HCT116 (cell line): ENCODE results near the gene RADIL. TPM values are rescaled to one million over a fixed set of nuclear protein-coding genes. Genes with fewer than 3 reads are reported as not detected.

Experiments used
- ATAC-seq: fragments of 200-7000 bp; cut with Tn5 transposase; 2 replicates; pipeline ENCODE4 v1.9.1; 2020; ENCODE audit warnings: mild to moderate bottlenecking, moderate library complexity
- BruUV-seq: library from RNA; stranded (reverse); fragments of 400-500 nt; replicated peaks from 2 replicates; lab custom pipeline; 2021; lab: Mats Ljungman, UMichigan
- CTCF ChIA-PET: fragments of 300-600 bp; sonication (Branson Sonifier 250); formaldehyde crosslinking; loops from one replicate; lab custom pipeline; 2021; ENCODE audit warnings: antibody characterized with exemption; lab: Charles Lee
- POLR2A ChIA-PET: fragments of 300-600, 350-600 bp; sonication (Branson Sonifier 250); formaldehyde crosslinking; loops from one replicate; lab custom pipeline; 2021; ENCODE audit warnings: antibody characterized with exemption; lab: Charles Lee
- RAD21 ChIA-PET, 2 experiments: fragments of 300-600 bp; sonication (Branson Sonifier 250); formaldehyde crosslinking; loops; one replicate each; lab custom pipeline; 2023; ENCODE audit warnings: low total read pairs in 2 of 2; ENCODE audit not compliant: uncharacterized antibody in 2 of 2, unreplicated experiment in 2 of 2, low non-redundant PET in 1 of 2; lab: Charles Lee
- DNase-seq: peaks from one replicate; pipeline ENCODE4 v3.0.0-alpha.2; 2010; ENCODE audit warnings: low read depth, low spot score
- H2AFZ ChIP-seq: fragments of 200-600 bp; shearing (Covaris generic), sonication (generic); 2 replicates; pipeline ENCODE4 v1.6.1; 2017; ENCODE audit warnings: low read depth, mixed run types, mixed read lengths, antibody characterized with exemption, low read length; ENCODE audit not compliant: poor library complexity, severe bottlenecking
- H3K27ac ChIP-seq: 2 replicates; pipeline ENCODE4 v1.5.1; 2012; ENCODE audit warnings: low read depth, low read length
- H3K27me3 ChIP-seq: fragments of 200-600 bp; sonication (generic); 2 replicates; pipeline ENCODE4 v1.6.1; 2016; ENCODE audit warnings: mixed run types, low read length, mixed read lengths; ENCODE audit not compliant: insufficient read depth
- H3K36me3 ChIP-seq, 2 experiments: fragments of 200-500 bp in 1 of 2; fragments of 200-600 bp in 1 of 2; sonication (Bioruptor generic) in 1 of 2; sonication (generic) in 1 of 2; 2 replicates each; pipeline versions ENCODE4 v1.5.1 to v1.6.1; 2014 to 2016; ENCODE audit warnings: low read length in 2 of 2, inconsistent platforms in 1 of 2, mixed read lengths in 1 of 2, mixed run types in 1 of 2; ENCODE audit not compliant: insufficient read depth in 2 of 2, control insufficient read depth in 1 of 2
- H3K4me1 ChIP-seq, 2 experiments: fragments of 200-600 bp in 1 of 2; sonication (generic) in 1 of 2; 2 replicates each; pipeline versions ENCODE4 v1.5.1 to v1.6.1; 2012 to 2017; ENCODE audit warnings: low read length in 2 of 2, inconsistent platforms in 1 of 2, mild to moderate bottlenecking in 1 of 2, mixed read lengths in 1 of 2, mixed run types in 1 of 2, moderate library complexity in 1 of 2; ENCODE audit not compliant: insufficient read depth in 2 of 2, control insufficient read depth in 1 of 2
- H3K4me2 ChIP-seq: fragments of 200-600 bp; sonication (generic); 2 replicates; pipeline ENCODE4 v1.6.1; 2017; ENCODE audit warnings: mixed run types, low read length, mixed read lengths
- H3K4me3 ChIP-seq, 2 experiments: fragments of 200-600 bp in 1 of 2; sonication (generic) in 1 of 2; replicated peaks in 1 of 2; 2 replicates each; pipeline ENCODE4 v1.5.1; 2011 to 2016; ENCODE audit warnings: low read length in 2 of 2, control low read depth in 1 of 2, low read depth in 1 of 2, mild to moderate bottlenecking in 1 of 2, mixed read lengths in 1 of 2, mixed run types in 1 of 2
- H3K79me2 ChIP-seq: fragments of 200-600 bp; sonication (generic); 2 replicates; pipeline ENCODE4 v1.6.1; 2017; ENCODE audit warnings: mild to moderate bottlenecking, mixed run types, low read length, moderate library complexity, mixed read lengths; ENCODE audit not compliant: insufficient read depth
- H3K9ac ChIP-seq: fragments of 200-600 bp; sonication (generic); 2 replicates; pipeline ENCODE4 v1.6.1; 2016; ENCODE audit warnings: low read length, mixed read lengths
- H3K9me2 ChIP-seq: fragments of 200-600 bp; sonication (generic), shearing (Covaris generic); 2 replicates; pipeline ENCODE4 v1.6.1; 2017; ENCODE audit warnings: mixed run types, mild to moderate bottlenecking, moderate library complexity; ENCODE audit not compliant: insufficient read depth
- H3K9me3 ChIP-seq, 2 experiments: fragments of 200-500 bp in 1 of 2; fragments of 200-600 bp in 1 of 2; sonication (Bioruptor generic) in 1 of 2; sonication (generic) in 1 of 2; 2 replicates each; pipeline ENCODE4 v1.6.1; 2014 to 2017; ENCODE audit warnings: low read length in 2 of 2, mixed read lengths in 2 of 2, inconsistent platforms in 1 of 2, low read depth in 1 of 2, mild to moderate bottlenecking in 1 of 2, mixed run types in 1 of 2, moderate library complexity in 1 of 2; ENCODE audit not compliant: control insufficient read depth in 1 of 2, insufficient read depth in 1 of 2
- H4K20me1 ChIP-seq: fragments of 200-600 bp; sonication (generic), shearing (Covaris generic); 2 replicates; pipeline ENCODE4 v1.6.1; 2017; ENCODE audit warnings: mixed run types, mild to moderate bottlenecking, moderate library complexity; ENCODE audit not compliant: insufficient read depth
- CBX3 ChIP-seq: IDR thresholded peaks from 2 replicates; pipeline ENCODE4 v1.6.1; 2012; ENCODE audit warnings: low read depth
- CEBPB ChIP-seq: IDR thresholded peaks from 2 replicates; pipeline ENCODE4 v1.6.1; 2012; ENCODE audit warnings: low read depth
- CTCF ChIP-seq, 3 experiments: fragments of 200-600 bp in 1 of 3; sonication (generic) in 1 of 3; IDR thresholded peaks in 2 of 3; conservative IDR thresholded peaks in 1 of 3; 2 replicates each; pipeline ENCODE4 v1.5.1; 2012 to 2017; ENCODE audit warnings: low read depth in 2 of 3, low read length in 2 of 3, antibody characterized with exemption in 1 of 3, borderline replicate concordance in 1 of 3, control low read depth in 1 of 3, mild to moderate bottlenecking in 1 of 3, mixed read lengths in 1 of 3, mixed run types in 1 of 3, moderate library complexity in 1 of 3; ENCODE audit not compliant: insufficient read depth in 1 of 3
- EGR1 ChIP-seq: IDR thresholded peaks from 2 replicates; pipeline ENCODE4 v1.6.1; 2012; ENCODE audit warnings: low read depth
- ELF1 ChIP-seq: IDR thresholded peaks from 2 replicates; pipeline ENCODE4 v1.6.1; 2012; ENCODE audit warnings: low read depth, borderline replicate concordance
- EZH2phosphoT487 ChIP-seq: fragments of 200-600 bp; IDR thresholded peaks from 2 replicates; pipeline ENCODE4 v1.6.1; 2018; ENCODE audit warnings: antibody characterized with exemption, borderline replicate concordance
- MAX ChIP-seq: IDR thresholded peaks from 2 replicates; pipeline ENCODE4 v1.6.1; 2012
- POLR2A ChIP-seq: IDR thresholded peaks from 2 replicates; pipeline ENCODE4 v1.7.0; 2011; ENCODE audit warnings: borderline replicate concordance; ENCODE audit not compliant: insufficient read depth, insufficient read length; ENCODE audit errors: extremely low read depth
- RAD21 ChIP-seq: IDR thresholded peaks from 2 replicates; pipeline ENCODE4 v1.6.1; 2012; ENCODE audit warnings: low read depth, mild to moderate bottlenecking
- REST ChIP-seq: IDR thresholded peaks from 2 replicates; pipeline ENCODE4 v1.6.1; 2012; ENCODE audit warnings: low read depth
- SP1 ChIP-seq: IDR thresholded peaks from 2 replicates; pipeline ENCODE4 v1.6.1; 2012; ENCODE audit warnings: low read depth
- TCF7L2 ChIP-seq: IDR thresholded peaks from 2 replicates; pipeline ENCODE4 v1.7.0; 2011; ENCODE audit warnings: borderline replicate concordance, inconsistent platforms; ENCODE audit not compliant: insufficient read depth, insufficient read length; ENCODE audit errors: extremely low read depth
- YY1 ChIP-seq: IDR thresholded peaks from 2 replicates; pipeline ENCODE4 v1.6.1; 2011; ENCODE audit warnings: low read length, low read depth, moderate library complexity, mild to moderate bottlenecking; ENCODE audit not compliant: insufficient replicate concordance; ENCODE audit errors: extremely low read depth
- ZFX ChIP-seq: fragments of 450-650 bp; IDR thresholded peaks from 2 replicates; pipeline ENCODE4 v1.6.1; 2017
- ZNF274 ChIP-seq: fragments of 200-500 bp; sonication (Bioruptor generic); IDR thresholded peaks from 2 replicates; pipeline ENCODE4 v1.6.1; 2014; ENCODE audit warnings: mild to moderate bottlenecking, low read depth, low read length, inconsistent platforms
- intact Hi-C: fragments of 100-400 bp; cut with micrococcal nuclease; formaldehyde crosslinking; loops from 2 replicates; pipeline ENCODE4 v1.10.0; 2022
- total RNA-seq: library from RNA; stranded (reverse); gene quantifications from one replicate; pipeline ENCODE4 v1.2.1, GENCODE V29; 2021; ENCODE audit not compliant: unreplicated experiment

The RADIL gene
- total RNA-seq, 1 experiment from 2014 or later = 5.3 TPM

DNA sequence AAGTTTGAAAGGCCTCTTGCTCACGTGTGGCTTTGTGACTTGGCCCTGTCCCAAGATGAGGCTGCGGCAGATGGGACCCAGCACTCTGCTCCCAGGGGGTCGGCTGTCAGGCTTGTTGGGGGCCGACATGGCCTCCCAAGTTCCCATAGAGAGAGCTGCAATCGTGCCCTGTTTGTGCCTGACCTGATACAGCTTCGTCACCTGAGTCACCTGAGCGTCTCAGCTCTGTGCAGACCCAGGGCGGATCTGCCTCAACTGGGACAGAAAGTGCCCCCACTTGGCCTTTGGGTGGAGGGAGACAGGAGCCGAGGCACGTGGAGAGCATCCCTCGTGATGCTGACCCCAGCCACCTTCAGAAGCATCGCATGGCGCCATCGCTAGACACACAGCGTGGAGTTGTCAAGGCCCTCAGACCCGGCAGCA lies 43.4 kb downstream of the RADIL start:
- no peaks in the 10 kb centered on the region for H4K20me1 ChIP-seq
- no peaks in the 10 kb centered on the region for H3K9me2 ChIP-seq
- ChIA-PET RAD21 (no interaction called here), POLR2A (no interaction called here), CTCF (interaction anchor here (1.7 kb wide), 1 partner anchor 44 kb away, joined by 5 read pairs; the partner anchor contains the start of gene RADIL)
- H3K9me3 ChIP-seq = no peaks in the 10 kb centered on the region
- TF ChIP-seq YY1 = no peak
- TF ChIP-seq SP1 = no peak
- TF ChIP-seq REST = no peak
- TF ChIP-seq MAX = no peak
- TF ChIP-seq CBX3 = no peak
- no peak for TF ChIP-seq EZH2phosphoT487
- no peak for TF ChIP-seq CTCF (IDR thresholded peaks at IDR 0.05 in 2 of 3, conservative IDR thresholded peaks at IDR 0.05 in 1 of 3; ENCODE audit: borderline replicate concordance in 1 of 3, insufficient read depth in 1 of 3, low read depth in 2 of 3, low read length in 2 of 3)
- no peak for TF ChIP-seq POLR2A
- no peak for TF ChIP-seq ZNF274
- TF ChIP-seq CEBPB = no peak
- no peak for TF ChIP-seq RAD21
- no peak for TF ChIP-seq TCF7L2
- TF ChIP-seq ELF1 = no peak
- TF ChIP-seq EGR1 = no peak
- TF ChIP-seq ZFX = no peak
- no peaks in the 10 kb centered on the region for H3K79me2 ChIP-seq
- H3K4me1 ChIP-seq = no peaks in the 10 kb centered on the region
- no peak overlapping the region for H3K4me2 ChIP-seq
- H3K27ac ChIP-seq = no peak overlapping the region
- intact Hi-C loops = no loop called here
- BruUV-seq = no TSS peak
- H3K4me3 ChIP-seq = no peak overlapping the region
- ATAC-seq (no peak), DNase-seq (no peak)
- H3K36me3 ChIP-seq = no peaks in the 10 kb centered on the region
- no peak overlapping the region for H2AFZ ChIP-seq
- H3K9ac ChIP-seq = no peak overlapping the region
- no peaks in the 10 kb centered on the region for H3K27me3 ChIP-seq
